Suppressor macrophage treated with lipopolysaccharide for 4 hours (primary cell): ENCODE data around the gene CLASP1.
A peak's percentile ranks its signal among the peaks of the same experiment; 100 is the strongest.
"Not testable (repeated sequence)": the region's sequence is repeated elsewhere in the genome, so short reads cannot be mapped to it uniquely, and the experiment has no call there.

Experiments used
- DNase-seq: peaks from one replicate; pipeline ENCODE4 v3.0.0-alpha.2; 2020

CLASP1 gene

DNA sequence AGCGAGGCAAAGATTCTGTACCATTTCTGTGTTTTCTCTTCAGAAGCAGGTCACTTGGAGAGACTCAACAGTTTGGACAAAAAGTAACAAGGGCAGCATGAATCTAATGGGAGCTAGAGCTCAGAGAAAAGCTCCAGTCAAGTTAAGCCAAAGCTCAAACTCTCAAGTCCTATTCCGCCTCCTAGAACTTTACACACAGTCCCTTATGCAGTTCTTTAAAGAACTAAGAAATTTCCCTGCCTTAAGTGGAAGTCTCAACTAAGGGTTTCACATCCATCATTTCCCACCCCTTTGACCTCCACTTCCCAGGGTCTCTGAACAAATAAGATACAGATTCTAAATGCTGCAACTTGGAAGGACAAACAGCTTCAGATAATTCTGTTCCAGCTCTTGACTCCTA is 239.9 kb downstream of the CLASP1 start:
- no peak for DNase-seq

DNA sequence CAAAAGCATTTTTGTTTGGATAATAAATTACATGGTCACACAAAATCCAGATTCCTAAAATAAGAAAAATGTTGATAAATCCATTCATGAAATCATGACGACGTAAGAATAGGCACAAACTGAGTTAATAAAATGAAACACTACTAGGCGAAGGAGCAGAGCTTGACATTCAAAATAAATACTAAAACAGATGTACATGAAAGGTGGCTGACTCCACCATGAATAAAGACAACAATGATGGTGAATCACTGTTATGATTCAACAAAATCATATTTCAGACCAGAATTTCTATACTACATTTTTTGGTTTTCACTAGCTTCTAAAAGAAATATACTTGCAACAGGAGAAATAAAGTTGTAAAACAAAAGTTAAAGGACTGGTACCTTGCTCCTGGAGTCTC is 240.6 kb downstream of the CLASP1 start:
- no peak for DNase-seq

DNA sequence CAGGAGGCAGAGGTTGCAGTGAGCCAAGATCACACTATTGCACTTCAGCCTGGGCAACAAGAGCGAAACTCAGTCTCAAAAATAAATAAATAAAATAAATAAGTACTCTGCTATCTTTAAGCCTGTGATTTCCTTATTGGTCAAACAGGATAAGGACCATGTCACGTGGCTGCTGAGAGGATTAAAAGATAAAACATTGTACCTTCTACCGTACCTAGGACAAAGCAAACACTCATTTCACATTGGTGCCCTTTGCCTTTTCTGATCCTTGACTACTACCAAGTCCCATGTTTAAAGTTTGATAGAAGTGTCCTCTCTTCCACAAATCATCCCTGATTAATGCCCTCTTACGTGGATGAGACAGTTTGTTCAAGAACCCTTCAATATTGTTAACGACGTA is 244.0 kb downstream of the CLASP1 start:
- DNase-seq: no peak

DNA sequence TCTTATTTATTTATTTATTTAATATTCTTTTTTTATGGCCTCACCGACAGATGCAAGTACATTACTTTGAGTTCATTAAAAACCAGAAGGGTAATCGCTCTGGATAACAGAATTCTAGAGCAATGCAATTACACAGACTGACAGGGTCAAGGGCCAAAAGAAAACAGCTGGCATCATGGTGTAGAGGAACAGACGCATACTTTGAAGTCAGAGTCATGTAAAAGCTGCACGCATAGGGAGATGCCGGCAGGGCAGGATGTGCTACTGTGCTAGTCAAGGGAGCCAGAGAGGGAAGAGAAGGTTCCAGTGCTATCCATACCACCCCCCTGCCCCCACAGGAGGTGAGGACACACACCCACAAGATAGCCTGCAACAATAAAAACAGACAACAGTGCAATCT is 249.1 kb downstream of the CLASP1 start:
- DNase-seq: no peak

DNA sequence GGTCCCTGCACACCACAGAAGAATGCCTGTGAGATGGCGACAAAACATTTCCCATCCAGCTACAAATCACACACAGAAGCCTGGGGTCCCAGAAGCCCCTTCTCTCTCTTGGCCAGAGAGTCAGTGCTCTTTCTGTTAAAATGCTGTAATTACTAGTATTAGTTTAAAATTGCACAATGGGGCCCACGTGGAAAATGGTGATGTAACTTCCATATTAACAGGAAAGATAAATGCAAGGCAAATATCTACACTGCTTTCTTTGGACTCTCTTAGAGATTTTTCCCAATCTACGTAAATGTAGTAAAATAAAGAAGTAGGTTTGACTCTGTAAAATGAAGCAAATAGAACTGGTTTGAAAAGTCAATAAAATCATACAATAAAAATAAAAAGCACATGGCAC is 250.4 kb downstream of the CLASP1 start:
- peak; percentile 20 for DNase-seq

DNA sequence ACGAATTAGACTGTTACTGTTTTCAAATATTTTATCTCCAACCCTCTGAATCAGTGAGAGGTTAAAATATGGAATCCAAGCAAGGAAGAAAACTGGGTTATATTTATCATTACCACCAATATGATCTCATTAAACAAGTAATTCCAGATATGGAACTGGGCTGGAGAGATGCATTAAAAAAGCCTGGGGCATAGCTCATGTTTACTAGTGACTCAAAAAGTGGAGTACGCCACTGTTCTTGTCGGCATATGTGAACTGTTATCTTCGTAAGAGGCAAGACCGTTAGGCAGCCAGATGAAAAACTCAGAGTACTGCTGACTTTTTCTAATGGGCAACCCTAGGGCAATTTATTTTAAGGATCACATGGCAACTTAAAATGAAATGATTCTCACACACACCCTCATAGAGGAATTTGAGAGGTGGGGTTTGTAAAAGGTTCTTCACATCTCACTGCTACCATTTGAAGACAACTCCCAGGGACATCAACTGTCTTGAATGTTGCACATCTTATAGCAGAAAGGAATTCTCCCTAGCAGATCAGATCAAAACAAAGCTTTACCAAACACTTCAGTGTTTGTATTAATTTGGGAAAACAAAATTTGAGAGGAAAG is 259.1 kb downstream of the CLASP1 start:
- no peak for DNase-seq

DNA sequence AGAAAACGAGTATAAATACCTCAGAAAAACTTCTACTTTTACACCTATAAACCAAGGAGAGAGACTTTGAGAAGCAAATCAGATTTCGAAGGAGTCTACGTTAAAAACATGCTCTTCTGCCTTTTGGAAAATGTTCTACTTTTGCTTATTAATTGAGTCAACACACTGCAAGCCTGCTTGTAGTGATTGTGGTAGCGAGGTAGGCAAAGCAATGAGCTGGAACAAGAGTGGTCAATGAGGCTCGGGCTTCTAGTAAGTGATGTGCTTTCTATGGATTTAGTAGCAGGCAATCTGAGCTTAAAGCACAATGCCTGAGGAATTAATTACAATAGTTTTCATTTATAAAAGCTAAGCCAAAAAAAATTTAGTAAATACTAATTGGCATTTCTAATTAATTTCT is 260.9 kb downstream of the CLASP1 start:
- DNase-seq: no peak

DNA sequence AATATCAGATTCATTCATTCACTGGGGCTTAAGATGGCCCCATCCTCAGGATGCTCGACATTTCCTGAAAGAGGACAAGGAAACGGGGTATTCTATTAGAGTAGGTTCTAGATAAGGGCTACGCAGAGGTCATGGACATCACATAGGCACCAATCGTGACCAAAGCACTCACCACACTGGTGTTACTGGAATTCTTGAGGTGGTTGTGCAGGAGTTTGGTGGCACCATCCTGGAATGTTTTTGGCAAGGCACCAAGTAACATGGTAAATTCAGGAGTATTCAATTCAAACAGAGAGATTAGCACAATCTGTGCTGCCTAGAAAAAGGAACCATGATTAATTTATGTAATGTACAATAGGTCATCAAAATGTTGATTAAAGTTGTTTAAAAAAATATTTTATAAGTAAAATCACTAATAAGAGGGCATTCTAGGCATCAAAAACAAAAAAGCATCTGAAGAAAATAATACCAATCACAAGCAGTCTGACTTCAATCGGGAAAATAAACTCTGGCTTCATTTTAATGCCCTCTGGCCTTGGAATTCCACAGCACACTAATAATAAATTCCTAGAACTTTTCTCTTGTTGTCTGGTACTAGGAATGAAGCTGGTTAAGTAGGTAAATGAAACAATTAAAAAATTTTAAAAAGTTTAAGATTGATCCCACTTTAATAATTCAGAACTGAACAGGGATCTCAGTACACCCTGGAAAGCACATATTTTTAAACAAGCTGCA is 261.5 kb downstream of the CLASP1 start:
- DNase-seq: no peak

DNA sequence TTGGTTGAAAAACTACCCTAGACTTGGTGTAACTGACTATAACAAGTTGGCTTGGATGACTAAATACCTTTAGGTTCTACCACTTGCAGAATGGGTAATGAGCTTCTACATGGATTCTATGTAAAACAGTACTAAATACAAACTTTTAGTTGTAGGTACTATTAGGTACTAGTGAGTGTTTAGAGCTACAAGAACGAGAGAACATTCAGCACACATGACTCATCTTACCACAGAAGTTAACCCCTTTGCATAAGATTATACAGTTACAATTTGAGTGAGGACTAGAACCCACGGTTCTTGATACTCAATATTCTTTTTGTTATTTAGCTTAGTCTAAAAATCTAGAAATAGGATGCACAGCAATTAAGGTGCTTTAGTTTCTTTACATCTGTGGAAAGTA is 262.6 kb downstream of the CLASP1 start:
- DNase-seq: no peak

DNA sequence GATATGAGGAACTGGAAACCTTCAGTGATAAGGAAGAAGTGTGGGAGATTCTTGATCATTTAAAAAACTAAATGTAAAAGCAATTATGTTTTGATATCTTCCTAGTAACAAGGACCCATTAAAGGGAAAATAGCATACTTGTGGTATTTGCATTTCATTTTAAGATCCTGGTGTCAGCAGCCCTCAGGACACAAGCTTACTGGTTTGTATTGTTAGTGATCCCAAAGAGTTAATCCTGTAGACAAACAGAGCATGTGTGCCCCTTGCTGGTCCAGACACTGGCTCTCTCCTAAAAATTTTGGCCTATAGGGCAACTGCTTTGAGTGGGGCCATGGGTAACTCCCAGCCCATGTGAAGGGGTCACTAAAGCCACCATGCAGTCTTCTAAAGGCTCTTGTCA is 263.2 kb downstream of the CLASP1 start:
- DNase-seq: no peak

DNA sequence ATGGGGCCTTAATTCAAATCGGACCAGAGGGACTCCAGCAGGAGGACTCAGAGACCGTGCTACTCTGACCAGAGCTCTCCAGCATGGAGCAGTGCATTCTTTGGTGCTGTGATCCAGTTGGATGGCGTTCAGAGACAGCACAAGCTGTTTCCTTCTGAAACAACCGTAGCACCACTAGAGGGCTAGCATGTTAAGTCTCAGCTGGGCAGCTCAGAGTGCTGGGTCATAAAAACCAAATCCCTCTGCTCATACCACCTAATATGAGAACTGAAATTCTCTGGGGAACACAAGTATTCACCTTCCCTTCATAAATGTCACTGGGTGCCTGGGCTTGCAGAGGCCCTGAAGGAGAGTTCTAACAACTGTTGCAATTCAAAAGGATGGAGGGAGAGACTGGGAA is 266.5 kb downstream of the CLASP1 start:
- DNase-seq: no peak

DNA sequence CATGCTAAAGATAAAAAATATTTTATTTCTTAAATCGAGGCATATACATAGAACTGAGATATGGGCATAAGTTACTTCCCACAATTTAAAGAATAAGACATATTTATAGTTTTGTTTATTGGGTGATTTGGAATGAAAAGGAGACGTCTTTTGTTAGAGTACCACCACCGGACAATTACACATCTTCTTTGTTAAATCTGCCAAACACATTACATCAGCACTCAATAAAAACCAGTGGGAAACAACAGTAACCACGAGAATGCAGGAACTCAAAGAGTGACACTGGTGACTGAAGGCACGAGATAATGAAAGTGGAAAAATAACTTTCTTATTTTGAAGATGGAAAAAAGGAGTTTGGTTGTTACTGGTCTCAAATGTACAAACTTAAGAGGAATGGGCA is 271.6 kb downstream of the CLASP1 start:
- DNase-seq: no peak

DNA sequence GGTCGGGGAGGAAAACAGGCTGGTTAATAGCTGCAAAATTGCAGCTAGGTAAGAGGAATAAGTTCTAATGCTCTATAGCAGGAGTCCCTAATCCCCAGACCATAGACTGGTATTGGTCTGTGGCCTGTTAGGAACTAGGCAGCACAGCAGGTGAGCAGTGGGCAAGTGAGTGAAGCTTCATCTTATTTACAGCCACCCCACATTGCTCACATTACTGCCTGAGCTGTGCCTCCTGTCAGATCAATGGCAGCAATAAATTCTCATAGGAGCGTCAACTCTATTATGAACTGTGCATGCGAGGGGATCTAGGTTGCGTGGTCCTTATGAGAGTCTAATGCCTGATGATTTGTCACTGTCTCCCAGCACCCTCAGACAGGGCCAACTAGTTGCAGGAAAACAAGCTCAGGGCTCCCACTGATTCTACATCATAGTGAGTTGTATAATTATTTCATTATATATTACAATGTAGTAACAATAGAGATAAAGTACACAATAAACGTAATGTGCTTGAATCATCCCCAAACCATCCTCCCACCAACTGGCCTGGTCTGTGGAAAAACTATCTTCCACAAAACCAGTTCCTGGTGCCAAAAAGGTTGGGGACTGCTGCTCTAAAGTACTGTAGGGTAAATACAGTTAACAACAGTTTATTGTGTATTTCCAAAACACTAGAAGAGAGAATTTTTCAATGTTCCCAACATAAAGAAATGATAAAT is 272.6 kb downstream of the CLASP1 start:
- no peak for DNase-seq

DNA sequence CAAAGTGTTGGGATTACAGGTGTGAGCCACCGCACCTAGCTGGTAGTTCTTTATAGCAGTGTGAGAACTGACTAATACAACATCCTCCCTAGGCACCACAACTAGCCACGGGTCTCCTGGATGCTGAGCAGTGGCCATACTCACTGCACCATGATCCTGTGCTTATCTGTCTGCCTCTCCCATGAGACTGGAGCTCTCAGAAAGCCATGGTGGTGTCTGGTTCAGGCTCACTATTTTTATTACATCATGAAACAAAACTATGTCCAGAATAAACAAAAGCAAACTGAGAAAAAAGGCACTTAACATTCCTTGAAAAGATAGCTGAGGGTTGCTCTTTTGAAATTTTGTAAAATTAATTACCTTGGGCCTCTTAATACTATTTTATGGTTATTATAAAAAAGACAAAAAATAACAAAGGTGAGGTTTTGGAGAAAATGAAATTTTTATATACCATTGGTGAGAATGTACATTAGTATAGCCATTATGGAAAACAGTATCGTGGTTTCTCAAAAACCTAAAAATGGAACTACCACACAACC is 273.6 kb downstream of the CLASP1 start:
- DNase-seq: no peak

DNA sequence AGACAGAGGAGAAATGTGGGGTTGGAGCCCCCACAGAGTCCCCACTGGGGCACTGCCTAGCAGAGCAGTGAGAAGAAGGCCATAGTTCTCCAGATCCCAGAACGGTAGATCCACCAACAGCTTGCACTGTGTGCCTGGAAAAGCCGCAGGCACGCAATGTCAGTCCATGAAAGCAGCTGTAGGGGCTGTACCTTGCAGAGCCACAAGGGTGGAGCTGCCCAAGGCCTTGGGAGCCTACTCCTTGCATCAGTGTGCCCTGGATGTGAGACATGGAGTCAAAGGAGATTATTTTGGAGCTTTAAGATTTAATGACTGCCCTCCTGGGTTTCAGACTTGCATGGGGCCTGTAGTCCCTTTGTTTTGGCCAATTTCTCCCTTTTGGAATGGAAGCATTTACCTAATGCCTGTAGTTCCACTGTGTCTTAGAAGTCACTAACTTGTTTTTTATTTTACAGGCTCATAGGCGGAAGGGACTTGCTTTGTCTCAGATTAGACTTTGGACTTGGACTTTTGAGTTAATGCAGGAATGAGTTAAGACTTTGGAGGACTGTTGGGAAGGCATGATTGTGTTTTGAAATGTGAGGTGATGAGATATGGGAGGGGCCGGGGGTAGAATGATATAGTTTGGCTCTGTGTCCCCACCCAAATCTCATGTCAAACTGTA is 274.7 kb downstream of the CLASP1 start:
- DNase-seq: not testable (repeated sequence)

DNA sequence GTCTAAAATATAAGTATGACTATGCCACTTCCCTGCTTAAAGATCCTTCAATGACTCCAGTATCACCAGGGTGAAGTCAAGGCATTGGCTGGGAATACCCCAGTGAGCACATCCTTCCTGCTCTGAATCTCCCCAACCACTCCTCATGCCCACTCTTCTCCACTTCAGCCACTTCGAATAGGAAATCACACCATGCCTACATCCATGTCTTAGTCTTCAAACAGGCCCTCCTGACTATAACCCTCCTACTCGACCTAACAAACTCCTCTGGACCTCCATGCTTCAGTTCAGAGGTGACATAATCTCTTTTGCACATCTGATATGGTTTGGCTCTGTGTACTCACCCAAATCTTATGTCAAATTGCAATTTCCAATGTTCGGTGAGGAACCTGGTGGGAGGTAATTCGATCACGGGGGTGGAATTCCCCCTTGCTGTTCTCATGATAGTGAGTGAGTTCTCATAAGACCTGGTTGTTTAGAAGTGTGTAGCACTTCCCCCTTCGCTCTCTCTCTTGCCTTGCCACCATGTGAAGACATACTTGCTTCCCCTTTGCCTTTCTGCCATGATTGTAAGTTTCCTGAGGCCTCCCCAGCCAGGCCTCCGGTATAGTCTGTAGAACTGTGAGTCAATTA is 276.4 kb downstream of the CLASP1 start:
- peak; percentile 73 for DNase-seq

DNA sequence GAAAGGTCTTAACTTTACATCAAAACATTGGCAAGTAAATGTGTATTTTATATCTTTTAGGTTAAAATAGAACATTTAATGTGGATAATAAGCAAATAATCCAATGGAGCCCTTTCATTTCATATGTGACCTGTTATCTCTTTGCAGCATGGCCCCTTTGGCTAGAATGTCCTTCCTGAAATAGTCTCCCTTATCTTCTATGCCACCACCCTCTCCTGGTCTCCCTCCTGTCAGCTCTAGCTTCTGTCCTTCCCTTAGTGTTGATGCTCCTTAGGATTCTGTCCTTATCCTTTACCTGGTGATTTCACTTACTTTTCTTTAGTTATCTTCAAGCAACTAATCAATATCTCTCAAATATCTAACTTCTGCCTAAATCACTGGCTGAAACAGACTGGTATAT is 277.2 kb downstream of the CLASP1 start:
- no peak for DNase-seq

DNA sequence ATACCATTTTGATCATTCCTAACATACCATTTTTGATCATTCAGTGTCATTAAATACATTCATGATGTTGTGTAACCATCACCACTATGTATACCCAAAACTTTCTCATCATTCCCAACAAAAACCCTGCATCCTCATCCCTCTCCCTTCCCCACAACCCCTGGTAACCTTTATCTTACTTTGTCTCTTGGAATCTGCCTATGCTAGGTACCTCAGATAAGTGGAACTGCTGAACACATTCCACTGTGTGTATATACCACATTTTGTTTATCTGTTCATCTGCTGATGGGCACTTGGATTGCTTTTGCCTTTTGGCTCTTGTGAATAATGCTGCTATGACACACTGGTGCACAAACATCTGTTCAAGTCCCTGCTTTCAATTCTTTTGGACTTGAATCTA is 280.4 kb downstream of the CLASP1 start:
- no peak for DNase-seq

DNA sequence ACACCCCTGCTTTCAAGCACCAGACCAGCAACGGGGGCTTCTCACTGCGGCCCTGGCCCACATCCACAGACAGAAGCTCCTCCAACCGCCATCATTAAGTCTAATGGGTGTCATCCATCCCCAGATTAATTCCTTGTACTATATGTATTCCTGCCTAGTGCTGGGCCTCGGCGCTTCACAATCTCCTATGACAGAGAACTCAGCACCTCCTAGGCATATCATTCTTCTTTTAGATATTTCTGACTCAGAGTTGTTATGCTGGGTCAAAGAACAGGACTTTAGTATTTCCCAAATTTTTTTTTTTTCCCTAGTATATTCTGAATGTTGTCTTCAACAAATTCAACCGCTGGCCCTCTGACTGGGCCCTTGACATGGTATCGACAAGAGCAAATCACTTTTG is 281.1 kb downstream of the CLASP1 start:
- no peak for DNase-seq

DNA sequence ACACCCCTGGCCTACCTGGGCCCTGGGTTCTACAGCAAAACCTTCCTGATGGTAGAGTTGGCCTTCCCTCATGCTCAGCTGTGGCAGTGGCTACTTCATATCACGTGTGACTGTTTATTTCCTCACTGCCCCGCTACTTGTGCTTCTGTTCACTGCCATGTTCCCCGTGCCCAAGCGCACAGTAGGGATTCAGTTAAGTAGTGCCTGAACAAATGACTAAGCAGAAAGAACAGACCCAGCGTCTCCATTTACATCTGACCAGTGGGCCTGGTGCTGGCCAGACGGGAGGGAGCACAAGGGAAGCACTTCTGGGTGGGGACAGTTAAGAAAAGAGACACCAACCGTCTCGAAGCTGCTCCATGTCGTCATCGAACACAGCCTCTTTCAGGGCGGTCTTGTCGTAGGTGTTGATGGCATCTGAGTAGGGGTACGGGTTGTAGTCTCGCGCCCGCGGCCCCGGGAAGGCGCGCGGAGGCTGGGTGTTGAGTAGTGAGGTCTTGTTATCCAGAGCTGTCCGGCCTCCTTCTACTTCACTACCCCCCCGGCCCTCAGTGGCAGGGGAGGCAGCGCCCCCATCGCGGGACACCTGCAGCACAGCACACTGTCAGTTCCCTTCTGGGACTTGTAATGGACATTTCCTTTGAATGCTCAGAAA is 281.9 kb downstream of the CLASP1 start:
- no peak for DNase-seq

DNA sequence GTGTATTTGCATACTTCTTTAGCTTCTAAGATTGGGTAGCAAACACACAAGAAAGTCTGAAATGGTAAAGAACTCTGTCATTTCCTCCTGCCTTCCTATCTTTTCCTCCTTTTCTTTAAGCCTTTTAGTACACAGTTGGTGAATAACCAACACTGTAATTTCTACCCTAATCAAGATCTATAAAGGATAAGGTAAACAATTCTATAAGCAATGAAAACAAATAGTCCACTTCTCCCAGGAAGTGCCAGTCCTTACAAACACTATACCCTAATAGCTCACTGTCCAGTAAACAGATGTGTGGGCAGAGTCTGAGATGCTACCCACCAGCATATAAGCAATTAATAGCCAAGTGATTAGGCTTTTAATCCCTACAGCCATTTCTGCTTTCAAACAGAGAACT is 283.2 kb downstream of the CLASP1 start:
- DNase-seq: no peak

DNA sequence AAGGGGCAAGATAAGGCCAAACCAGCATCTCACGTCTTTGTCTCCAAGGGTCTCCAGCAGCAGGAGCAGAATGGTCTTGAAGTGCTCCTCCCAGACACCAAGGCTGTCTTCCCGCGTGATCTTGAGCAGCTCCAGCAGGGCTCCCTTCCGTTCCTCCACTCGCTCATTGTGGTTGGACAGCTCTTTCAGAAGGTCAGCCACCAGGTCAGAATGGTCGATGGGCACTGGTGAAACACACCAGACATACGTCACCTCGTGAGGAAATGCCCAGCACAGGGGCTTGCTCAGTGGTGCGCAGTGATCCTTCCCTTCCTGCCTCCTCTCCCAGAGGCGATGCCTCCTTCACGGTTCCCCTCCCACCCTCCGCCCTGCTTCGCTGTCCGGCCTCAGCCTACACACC is 284.2 kb downstream of the CLASP1 start:
- DNase-seq: no peak
